NK-92 treated with Interleukin-12 subunit alpha and Interleukin-12 subunit beta, amount 100 ng/mL, for 24 hours (cell line): ENCODE results near the gene TMA16.
"Not testable (repeated sequence)": the region's sequence is repeated elsewhere in the genome, so short reads cannot be mapped to it uniquely, and the experiment has no call there.

ENCODE experiments used
- DNase-seq: peaks from one replicate; lab custom pipeline; 2025; lab: John Stamatoyannopoulos, UW

TMA16 gene

DNA sequence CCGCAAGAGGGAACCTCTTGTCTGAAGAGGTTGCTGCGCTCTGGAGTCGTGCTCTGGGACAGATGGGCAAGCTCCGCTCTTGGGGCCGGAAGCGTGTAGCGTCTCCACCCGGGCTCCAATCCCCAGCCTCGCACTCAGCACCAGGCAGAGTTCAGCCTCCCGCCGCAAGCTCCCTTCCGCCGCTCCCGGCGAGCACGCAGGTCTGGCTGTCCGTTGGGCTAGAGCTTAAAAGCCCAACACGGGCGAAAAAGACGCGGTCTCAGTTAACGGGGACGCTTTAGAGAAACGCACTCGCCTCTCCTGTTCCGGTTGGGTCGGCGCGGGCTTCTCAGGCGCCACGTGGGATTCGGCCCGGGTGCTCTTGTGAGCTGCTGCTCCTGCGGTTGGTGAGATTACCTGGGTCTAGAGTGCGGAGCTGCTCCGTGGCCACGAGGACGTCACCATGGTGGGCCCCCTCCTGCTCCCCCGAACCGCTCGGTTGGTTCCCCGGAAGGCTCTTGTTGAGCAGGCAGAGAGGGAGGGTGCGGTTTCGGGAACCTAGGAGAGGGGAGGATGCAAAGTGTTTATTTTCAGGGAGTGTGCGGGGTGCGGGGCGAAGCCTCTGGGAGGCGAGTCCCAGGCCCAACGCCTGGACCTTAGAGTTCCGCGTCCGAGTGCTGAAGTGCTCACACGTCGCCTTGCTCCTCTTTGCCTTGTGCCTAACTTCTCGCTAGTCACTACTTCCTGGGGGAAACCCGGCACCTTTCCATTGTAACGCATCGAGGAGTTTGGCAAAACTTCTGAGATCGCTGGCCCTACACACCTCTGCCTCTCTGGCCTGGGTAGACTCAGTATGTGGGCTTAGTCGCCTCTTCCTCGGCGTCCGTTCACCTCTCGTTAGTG lies at the start of gene TMA16:
TSS of gene TMA16 (plus strand) at position 331 of the 882 bp plus-strand sequence. CDS start at position 443, 112 bp downstream.
- peak; percentile 73 for DNase-seq

DNA sequence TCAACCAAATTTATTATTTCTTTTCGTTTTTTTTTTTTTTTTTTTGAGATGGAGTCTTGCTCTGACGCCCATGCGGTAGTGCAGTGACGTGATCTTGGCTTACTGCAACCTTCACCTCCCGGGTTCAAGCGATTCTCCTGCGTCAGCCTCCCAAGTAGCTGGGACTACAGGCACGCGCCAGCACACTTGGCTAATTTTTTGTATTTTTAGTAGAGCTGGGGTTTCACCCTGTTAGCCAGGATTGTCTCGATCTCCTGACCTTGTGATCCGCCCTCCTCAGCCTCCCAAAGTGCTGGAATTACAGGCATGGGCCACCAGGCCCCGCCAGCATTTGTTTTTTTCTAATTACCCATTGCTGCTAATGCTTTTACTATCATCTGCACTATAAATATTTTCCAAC lies 47.5 kb upstream of the TMA16 start:
- DNase-seq: not testable (repeated sequence)

DNA sequence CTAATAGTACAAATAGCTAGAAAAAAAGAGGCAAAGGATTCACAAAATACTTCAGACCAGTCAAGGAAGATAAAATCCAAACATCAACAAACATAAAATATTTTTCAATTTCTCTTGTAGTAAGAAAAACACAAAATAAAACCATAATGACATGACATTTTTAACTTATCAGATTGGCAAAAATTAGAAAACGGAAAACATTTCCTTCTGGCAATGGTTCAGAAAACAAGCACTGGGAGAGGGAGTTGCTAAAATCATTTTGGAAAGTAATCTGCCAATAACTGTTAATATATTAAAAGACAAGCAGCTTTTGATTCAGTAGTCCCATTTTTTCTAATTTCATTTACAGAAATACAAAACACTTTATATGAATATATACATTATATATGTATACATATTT lies 47.0 kb upstream of the TMA16 start:
- DNase-seq: no peak

DNA sequence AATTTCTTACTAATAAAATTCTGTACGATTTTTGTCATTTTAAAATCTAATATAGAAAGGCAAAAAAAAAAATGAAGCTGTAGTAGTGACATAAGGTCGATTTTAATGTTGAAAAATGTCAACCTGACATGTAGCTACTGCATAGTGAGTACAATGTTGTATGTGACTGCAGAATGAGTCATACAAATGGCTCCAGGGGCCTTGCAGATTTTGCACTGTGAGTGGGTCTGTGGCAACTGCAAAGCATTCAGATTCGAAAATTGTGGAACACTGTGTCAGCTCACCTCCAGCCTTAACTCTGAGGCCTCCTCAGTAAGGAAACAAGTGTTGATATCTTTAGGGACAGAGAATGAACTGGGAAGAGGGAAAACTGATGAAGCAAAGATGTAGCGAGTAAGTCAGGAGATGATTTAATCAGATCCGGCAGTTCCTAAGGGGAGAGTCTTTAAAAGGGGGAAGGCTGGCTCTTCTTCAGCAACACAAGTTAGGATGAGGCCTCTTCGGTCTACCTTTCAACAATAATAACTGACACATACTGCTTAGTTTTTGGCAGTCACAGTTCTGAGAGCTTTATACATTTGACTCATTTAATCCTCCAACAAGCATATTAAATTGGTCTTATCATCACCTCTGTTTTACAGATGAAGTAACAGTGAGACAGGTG lies 45.8 kb upstream of the TMA16 start:
- DNase-seq: no peak

DNA sequence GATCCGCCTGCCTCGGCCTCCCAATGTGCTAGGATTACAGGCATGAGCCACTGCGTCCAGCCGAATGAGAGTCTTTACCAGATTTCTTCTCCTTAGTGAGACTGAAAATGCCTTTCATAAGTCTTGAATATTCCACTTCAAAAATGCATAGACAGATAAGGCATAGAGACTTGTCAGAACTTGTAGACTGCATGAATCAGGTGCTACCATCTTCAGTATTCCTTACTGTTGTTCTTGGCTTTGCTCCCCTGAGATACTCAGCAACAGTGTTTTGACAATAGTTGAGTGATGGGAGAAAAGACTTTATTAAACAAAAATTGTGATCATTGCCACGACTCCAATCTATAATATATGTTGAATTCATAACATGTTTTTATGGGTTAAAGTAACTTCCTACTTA lies 31.9 kb upstream of the TMA16 start:
- DNase-seq: no peak

DNA sequence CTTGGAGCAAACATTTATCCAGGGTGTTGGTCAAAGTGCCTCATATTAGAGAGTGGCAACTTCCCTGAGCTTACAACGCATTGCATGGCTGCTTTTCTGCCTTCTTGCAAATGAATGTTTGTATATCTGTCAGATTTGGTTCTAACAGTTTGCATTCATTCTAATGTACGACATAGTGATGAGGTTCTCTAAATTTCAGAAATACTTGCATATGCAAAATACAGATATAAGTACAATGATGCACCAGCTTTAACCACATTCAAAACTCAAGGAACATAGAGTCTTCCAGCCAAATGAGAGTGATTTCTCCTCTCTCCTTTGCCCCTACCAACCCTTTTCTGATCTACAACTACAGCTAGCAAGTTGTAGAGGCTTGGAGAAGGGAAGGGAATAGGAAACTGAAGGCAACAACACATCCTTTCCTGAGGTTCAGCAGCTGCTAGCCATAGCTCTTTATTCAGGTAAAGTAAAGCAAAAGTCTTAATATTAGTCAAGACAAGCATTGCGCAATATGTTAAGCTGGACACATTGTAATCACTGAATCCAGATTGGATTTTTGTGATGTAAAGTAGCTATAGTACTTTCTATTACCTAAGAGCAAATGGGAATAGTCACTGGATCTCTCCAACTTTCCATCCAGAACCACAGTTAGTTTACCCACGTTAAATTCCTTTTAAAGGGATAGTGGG lies 27.3 kb upstream of the TMA16 start:
- DNase-seq: no peak

DNA sequence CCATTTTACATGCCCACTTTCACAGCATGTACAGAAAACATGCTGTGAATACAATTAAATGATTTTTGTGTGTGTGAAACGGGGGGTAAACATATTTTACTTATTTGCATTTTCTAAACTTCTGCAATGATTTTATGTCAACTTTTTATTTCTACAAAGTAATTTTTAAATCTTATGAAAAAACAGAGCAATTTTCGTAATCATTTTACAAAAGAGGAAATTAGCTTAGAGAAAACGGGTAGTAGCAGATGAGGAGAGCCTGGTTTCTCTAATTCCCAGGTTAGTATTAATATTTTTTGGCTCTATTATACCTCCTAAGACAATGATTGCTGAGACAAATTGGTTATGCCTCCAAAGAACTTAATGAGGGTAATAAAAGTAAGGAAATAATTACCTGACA lies 24.1 kb upstream of the TMA16 start:
- DNase-seq: no peak

DNA sequence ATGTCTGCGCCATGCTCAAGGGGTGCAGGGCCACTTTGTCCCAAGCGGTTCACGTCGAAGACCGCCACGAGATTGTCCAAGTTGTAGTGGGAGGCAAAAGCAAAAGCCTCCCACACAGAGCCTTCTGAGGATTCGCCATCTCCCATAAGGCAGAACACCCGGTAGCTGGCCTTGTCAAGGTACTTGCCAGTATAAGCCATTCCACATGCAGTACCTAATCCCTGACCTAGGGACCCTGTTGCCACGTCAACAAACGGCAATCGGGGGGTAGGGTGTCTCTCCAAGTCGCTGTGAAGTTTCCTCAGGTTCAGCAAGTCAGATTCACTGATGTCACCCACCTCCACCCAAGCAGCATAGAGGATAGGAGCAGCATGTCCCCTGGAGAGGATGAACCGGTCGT lies 21.4 kb upstream of the TMA16 start:
- no peak for DNase-seq

DNA sequence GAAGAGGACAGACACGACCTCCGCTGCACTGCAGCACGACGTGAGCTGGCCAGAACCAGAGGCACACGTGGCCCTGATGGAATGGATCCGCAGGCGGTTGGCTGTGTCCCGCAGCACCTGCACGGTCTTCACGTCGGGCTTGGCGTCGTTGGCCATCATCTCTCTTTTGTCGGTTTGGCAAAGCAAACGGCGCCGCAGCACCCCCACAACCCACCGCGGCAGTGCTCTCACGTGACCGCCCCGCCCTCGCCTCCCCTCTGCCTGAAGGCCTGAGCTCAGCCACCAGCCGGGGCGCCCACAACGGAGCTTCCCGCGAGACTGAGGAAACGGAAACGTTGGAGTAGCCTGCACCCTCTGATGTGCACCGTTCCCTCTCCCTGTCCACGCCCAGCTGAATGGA lies 20.9 kb upstream of the TMA16 start, which contains the start of gene TKTL2:
TSS of gene TKTL2 (minus strand) at position 179 of the 400 bp plus-strand sequence. CDS start at position 159, 20 bp downstream.
- DNase-seq: no peak

DNA sequence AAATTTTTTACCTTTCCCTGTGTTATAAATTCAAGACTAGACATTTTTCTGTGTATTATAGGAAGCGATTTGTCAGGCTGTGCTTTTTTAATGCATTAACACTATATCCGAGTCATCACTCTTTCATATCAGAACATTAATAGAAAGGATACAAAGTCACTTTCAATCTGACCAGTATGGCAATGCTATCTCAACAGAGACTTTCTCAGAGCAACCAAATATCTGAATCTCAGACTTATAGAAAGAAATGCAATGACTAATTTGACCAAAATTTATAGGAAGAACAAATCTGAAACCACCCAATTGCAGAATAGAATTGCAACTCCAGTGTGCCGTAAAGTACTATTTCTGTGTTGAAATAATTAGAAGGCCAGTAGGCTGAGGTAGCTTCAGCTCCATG lies 20.5 kb upstream of the TMA16 start:
- DNase-seq: no peak

DNA sequence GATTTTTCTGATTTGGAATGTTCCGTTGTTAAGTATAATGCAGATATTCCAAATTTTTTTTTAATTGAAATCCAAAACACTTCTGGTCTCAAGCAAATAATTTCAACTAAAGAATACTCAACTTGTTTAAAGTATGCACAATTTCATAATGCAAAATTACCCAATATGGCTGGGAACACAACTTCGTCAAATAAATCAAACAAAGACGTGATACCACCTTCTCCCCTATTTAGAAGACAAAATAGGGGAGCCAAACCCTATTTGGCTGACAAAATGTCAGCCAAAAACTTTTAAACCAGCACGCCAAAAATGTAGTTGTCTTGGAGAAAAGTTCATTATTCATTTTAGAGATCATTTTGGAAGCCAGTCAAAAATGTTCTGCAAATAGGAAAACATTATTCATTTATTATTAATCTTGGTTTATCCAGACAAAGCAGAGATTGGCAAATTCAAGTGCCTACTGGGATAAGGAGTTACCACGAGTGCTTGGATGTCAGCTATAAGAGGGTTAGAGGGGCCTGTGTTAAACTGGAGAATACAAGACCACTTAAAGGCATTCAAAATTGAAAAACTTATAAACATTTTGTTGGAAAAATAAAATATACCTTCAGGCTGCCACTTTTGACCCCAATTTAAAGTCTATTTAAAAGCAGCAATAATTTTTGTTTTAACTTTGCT lies 17.6 kb upstream of the TMA16 start:
- DNase-seq: no peak

DNA sequence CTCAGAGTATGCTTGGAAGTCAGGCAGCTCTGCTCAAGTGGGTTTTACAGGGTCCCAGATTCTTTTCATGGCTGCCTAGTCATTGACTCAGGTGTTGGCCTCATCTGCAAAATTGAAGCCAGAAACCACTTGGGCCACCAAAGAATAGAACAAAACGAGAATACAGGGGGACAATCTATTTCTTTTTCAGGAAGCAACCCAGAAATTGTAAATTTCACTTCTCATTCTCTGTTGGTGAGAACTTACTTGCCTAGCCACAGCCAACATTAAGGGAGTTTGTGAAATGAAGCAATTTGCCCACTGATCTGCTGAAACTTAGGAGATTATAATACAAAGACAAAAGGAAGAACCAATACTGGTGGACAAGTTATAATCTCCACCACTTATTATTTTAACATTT lies 12.3 kb upstream of the TMA16 start:
- DNase-seq: no peak

DNA sequence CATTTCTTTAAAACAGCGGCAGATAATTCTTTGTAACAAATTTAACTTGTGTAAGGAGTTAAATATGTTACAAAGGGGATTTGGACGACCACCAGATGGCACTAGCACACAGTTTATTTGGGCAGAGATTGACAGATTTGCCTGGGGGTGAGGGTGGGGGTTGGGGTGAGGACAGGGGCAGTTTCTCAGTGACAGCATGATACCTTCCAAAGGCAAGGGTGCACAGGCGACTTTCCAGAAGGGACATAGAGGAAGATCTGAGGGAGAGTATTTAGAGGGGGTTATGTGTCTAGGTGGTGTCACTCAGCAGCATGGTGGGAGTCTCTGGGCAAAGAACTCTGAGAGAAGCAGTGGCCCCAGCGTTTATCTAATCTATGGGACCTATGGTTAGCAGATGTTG lies 9.6 kb upstream of the TMA16 start:
- DNase-seq: peak; percentile 4

DNA sequence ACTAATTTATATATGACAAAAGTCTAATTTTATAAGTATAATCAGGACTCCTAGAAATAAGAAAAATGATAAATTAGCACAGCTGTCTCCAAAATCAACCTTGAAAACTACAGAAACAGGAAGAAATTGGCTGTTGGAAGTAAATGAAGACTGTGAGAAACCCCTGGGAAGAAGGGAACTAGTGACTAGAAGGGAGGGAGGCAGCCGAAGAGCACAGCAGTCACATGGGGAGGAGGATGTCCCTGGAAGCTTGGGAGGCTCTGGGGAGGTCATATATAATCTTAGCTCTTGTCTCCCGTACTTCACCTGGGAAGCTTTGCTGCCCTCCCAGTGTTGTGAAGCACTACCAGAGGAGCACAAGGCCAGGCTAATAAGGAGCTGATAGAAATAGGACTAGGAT lies 8.9 kb upstream of the TMA16 start:
- DNase-seq: no peak

DNA sequence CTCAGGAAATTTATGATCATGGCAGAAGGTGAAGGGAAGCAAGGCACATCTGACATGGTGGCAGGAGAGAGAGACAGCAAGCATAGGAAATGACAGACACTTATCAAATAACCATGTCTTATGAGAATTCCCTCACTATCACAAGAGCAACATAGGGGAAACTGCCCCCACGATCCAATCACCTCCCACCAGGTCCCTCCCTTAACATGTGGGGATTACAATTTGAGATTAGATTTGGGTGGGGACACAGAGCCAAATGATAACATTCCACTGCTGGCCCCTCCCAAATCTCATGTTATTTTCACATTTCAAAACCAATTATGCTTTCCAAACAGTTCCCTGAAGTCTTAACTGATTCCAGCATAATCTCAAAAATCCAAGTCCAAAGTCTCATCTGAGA lies 8.2 kb upstream of the TMA16 start:
- DNase-seq: no peak

DNA sequence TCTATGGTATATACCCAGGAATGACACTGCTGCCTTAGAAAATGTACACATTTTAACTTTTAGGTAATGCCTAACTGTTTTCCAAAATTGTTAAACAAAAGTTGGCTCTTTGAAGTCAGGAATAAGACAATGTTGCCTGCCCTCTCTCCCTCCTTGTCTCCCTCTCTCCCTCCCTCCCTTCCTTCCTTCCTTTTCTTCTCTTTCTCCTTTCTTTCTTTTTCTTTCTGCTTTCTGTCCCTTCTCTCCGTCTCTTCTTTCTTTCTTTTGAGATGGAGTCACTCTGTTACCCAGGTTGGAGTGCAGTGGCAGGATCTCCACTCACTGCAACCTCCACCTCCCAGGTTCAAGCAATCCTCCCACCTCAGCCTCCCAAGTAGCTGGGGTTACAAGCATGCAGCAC lies 4.6 kb upstream of the TMA16 start:
- no peak for DNase-seq

DNA sequence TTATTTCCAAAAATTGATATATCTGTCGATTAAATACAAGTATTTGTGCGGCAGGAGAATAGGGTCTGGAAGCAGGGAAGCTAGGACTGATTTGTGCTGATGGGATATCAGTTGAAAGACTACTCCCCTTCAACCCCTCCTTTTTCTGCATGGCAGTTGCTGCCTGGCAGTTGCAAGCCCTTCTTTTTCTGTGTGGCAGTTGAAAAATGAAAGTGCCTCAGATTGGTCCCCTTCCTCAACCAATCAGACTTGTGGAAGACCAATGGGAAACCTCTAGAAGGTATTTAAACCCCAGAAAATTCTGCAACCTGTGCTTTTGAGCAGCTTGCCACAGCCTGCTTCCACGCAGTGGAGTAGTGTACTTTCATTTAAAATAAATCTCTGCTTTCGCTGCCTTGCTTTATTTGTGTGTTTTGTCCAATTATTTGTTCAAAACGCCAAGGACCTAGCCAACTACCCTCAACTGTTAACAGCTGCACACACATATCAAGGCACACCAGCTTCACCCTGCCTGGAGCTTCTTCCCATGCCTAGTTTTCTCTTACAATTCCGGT lies 1.5 kb upstream of the TMA16 start:
- DNase-seq: no peak

DNA sequence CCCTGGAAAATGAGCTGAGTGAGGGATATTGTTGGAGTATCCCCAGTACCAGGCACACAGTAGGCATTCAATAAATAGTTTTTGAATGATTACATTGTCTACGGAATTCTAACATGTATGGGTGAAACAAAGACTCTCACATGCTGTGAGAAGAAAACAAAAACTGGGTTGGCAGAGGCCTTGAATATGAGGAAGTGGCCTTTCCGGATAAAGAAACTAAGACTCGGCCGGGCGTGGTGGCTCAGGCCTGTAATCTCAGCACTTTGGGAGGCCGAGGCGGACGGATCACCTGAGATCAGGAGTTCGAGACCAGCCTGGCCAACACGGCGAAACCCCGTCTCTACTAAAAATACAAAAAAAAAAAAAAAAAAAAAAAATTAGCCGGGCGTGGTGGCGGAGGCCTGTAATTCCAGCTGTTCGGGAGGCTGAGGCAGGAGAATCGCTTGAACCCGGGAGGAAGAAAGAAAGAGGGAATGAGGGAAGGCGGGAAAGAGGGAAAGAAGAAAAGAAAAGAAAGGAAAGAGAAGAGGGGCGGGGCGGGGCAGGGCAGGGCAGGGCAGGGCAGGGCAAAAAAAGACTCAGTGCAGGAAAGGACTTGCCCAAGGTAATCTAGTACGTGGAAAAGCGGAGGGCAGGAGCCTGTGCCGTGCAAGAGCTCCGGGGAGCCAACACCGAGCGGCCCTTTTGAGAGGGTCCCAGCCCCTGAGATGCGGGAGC lies 689 bp upstream of the TMA16 start:
- DNase-seq: no peak

DNA sequence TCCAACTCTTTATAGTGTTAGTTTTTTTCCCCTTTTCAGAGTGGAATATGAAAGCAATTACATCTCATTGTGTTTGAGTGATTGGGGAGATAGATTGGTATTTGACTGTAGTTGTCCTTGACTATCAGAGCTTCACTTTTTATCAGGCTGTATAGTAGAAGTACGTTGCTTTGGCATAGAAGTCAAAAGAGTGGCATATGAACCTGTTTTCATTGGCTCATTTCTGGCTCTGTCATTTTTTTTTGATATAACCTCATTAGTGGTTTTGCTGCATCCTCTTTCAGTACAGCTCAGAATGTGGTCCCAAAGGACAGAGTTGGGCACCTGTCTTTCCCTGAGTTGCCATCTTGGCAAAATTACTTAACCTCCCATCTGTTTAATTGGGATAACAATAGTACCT lies 1.4 kb downstream of the TMA16 start:
- DNase-seq: no peak

DNA sequence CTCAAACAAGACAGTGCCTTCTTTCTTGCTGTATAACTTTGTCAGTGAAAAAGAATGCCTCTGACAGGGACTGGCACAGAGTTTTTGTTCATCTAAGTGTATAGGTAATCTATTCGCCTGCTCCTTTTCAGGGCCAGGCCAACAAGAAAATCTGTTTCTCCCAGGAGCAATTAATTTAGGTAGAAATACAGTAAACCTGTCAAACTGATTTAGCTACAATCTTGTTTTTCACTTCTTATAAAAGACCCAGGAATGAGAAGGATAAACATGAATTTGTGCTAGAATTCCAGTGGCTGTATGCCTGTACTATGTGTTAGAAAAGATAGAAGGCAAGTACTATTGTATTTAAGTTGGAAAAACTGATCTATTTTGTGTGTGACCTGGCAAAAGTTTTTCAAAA lies 6.1 kb downstream of the TMA16 start:
- no peak for DNase-seq

DNA sequence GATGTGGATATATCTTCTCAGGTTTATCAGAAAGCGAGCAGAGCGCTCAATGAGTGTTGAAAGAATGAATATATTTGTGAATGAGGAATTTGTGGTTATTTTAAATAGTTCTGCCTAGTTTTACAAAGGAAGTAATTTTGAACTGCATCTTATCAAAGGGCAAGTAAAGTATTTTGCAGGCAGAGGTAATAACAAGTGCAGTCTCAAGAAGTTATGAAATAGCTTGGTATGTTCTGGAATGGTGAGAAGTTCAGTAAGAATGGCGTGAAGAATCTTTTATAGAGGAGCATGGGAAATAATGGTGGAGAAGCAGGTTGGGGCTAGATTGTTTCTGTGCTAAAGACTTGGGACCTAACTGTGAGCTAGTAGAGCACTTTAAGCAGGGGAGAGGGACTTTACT lies 10.9 kb downstream of the TMA16 start:
- DNase-seq: no peak
